ENCODE data around the gene FAM120AOS.

DNA sequence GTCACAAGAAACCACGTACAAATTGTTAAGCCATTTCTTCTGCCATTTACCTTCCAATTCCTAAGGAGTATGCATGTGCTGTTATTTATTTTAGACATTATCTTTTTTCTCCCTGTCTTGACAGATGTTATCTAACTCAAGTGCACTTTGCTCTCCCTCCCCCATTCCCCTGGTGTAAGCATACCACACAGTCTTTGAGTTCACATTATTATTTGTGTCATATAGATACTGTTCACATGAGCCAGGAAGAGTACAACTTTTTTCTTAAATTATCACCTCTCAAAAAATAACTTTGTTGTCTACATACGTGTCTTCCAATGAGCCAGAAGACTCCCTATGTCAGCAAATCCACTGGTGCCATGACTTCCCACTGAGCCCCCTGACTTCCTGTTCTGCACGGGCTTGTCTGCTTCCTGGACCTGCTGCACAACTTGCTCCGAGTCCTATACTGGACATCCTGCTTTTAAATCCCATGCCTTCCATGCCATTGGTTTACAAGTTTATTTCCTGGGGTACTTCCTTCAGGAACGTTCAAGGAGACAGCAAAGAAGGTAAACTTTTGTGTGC, 21.8 kb downstream of the FAM120AOS start:
- TF ChIP-seq CTCF (IDR thresholded peaks at IDR 0.05): no peak
- no peak for TF ChIP-seq POLR2A (IDR thresholded peaks at IDR 0.05)
